ENCODE results near the gene RIBC2.

GRCh38 chr22:45421349-45422055, 8.0 kb downstream of the RIBC2 start:
- no peak for TF ChIP-seq CTCF (conservative IDR thresholded peaks at IDR 0.05; ENCODE audit: low read length)
- no peak for TF ChIP-seq EZH2phosphoT487 (IDR thresholded peaks at IDR 0.05; ENCODE audit: borderline replicate concordance, low read depth, low read length)
